Measurements from ENCODE around the gene ARHGEF40.

ARHGEF40 gene

GRCh38 chr14:21083565-21084325 is 13.6 kb downstream of the ARHGEF40 start:
- TF ChIP-seq CTCF (IDR thresholded peaks at IDR 0.05; ENCODE audit: borderline replicate concordance, control extremely low read depth, extremely low read depth, insufficient read depth, missing control alignments) = no peak
- in situ Hi-C loops (cut with MboI; ENCODE audit: low sequenced_read_pairs, unreplicated experiment) = no loop called here
- DNase-seq (ENCODE audit: low spot score) = peak; percentile 15

- in situ Hi-C loops (cut with MboI; ENCODE audit: low sequenced_read_pairs, unreplicated experiment) = no loop called here
- DNase-seq (ENCODE audit: low spot score) = peak; percentile 17
- no peak for TF ChIP-seq CTCF (IDR thresholded peaks at IDR 0.05; ENCODE audit: borderline replicate concordance, control extremely low read depth, extremely low read depth, insufficient read depth, missing control alignments)
These were observed 14.3 kb downstream of the ARHGEF40 start for GRCh38 chr14:21084396-21084795.

- in situ Hi-C loops (cut with MboI; ENCODE audit: low sequenced_read_pairs, unreplicated experiment) = no loop called here
- peak; percentile 17 for DNase-seq (ENCODE audit: low spot score)
- TF ChIP-seq CTCF (IDR thresholded peaks at IDR 0.05; ENCODE audit: borderline replicate concordance, control extremely low read depth, extremely low read depth, insufficient read depth, missing control alignments) = no peak
These were observed 15.1 kb downstream of the ARHGEF40 start for GRCh38 chr14:21084998-21085853.

- DNase-seq (ENCODE audit: low spot score) = no peak
- in situ Hi-C loops (cut with MboI; ENCODE audit: low sequenced_read_pairs, unreplicated experiment) = no loop called here
- TF ChIP-seq CTCF (IDR thresholded peaks at IDR 0.05; ENCODE audit: borderline replicate concordance, control extremely low read depth, extremely low read depth, insufficient read depth, missing control alignments) = no peak
These were observed 16.8 kb downstream of the ARHGEF40 start for GRCh38 chr14:21086908-21087293.

- TF ChIP-seq CTCF (IDR thresholded peaks at IDR 0.05; ENCODE audit: borderline replicate concordance, control extremely low read depth, extremely low read depth, insufficient read depth, missing control alignments) = no peak
- in situ Hi-C loops (cut with MboI; ENCODE audit: low sequenced_read_pairs, unreplicated experiment) = no loop called here
- DNase-seq (ENCODE audit: low spot score) = peak; percentile 62
These were observed 17.4 kb downstream of the ARHGEF40 start for GRCh38 chr14:21087294-21088091.

- TF ChIP-seq CTCF (IDR thresholded peaks at IDR 0.05; ENCODE audit: borderline replicate concordance, control extremely low read depth, extremely low read depth, insufficient read depth, missing control alignments) = no peak
- no peak for DNase-seq (ENCODE audit: low spot score)
- in situ Hi-C loops (cut with MboI; ENCODE audit: low sequenced_read_pairs, unreplicated experiment) = no loop called here
These were observed 18.6 kb downstream of the ARHGEF40 start for GRCh38 chr14:21088687-21089086.
